Adrenal gland (tissue), 12 donors: Measurements from ENCODE around the gene IFNL3. TPM values are rescaled to one million over a fixed set of nuclear protein-coding genes. Genes with fewer than 3 reads are reported as not detected.
"Not testable (repeated sequence)": the region's sequence is repeated elsewhere in the genome, so short reads cannot be mapped to it uniquely, and the experiment has no call there.

Source experiments
- DNase-seq, 7 donors: peaks; one replicate each; pipeline ENCODE4 v3.0.0-alpha.2; 2019 to 2020
- H3K27ac ChIP-seq, 5 donors: fragments of 200-600 bp; sonication (generic) in 4 of 5; 1 replicate in 3 of 5; 2 replicates in 2 of 5; pipeline versions ENCODE4 v1.5.1 to v1.8.0; 2016 to 2020; ENCODE audit warnings: mild to moderate bottlenecking in 1 of 5
- H3K27me3 ChIP-seq: fragments of 200-600 bp; 2 replicates; pipeline ENCODE4 v1.8.0; 2021
- H3K36me3 ChIP-seq, 2 donors: fragments of 200-600 bp; replicated peaks in 1 of 2; 1 replicate in 1 of 2; 2 replicates in 1 of 2; pipeline versions ENCODE4 v1.5.1 to v1.8.0; 2018 to 2022
- H3K4me1 ChIP-seq, 2 donors: fragments of 200-600 bp; replicated peaks in 1 of 2; 1 replicate in 1 of 2; 2 replicates in 1 of 2; pipeline versions ENCODE4 v1.5.1 to v1.8.0; 2018 to 2021
- H3K4me3 ChIP-seq, 4 donors: fragments of 200-600 bp; sonication (generic) in 3 of 4; one replicate each; pipeline ENCODE4 v1.5.1; 2016 to 2018
- H3K9me3 ChIP-seq, 3 donors: fragments of 200-600 bp; sonication (generic) in 1 of 3; replicated peaks in 1 of 3; 1 replicate in 2 of 3; 2 replicates in 1 of 3; pipeline versions ENCODE4 v1.5.1 to v1.8.0; 2016 to 2021
- POLR2A ChIP-seq, 2 donors: fragments of 450-650 bp; IDR thresholded peaks; one replicate each; pipeline ENCODE4 v1.6.1; 2017; ENCODE audit warnings: antibody characterized with exemption in 2 of 2, mild to moderate bottlenecking in 2 of 2, moderate library complexity in 1 of 2
- WGBS, 4 donors: extraction: QIAGEN DNeasy Blood & Tissue Kit in 2 of 4; methylation state at CpG; one replicate each; pipeline versions ENCODE4 v1.1.5 to v1.1.7; 2013 to 2017; 5-methylcytosine and 5-hydroxymethylcytosine counted together
- intact Hi-C, 2 donors: fragments of 100-400 bp; cut with DNase I; formaldehyde crosslinking; loops; one replicate each; pipeline versions ENCODE4 v1.14.1 to v1.15.0; 2022 to 2023
- polyA plus RNA-seq, 3 donors: library from polyadenylated mRNA; stranded (reverse); fragments of 200-250 nt in 2 of 3; fragments of 350-450 nt in 1 of 3; fragmentation: Illumina TruSeq in 1 of 3; extraction: RNeasy Lipid Tissue Mini Kit (QIAGEN cat#74804) in 1 of 3; gene quantifications; one replicate each; pipeline ENCODE4 v1.2.3, GENCODE V29; 2013 to 2014
- total RNA-seq, 9 donors: library from RNA; depleted of rRNA in 4 of 9; stranded (reverse); fragments of >200 nt in 4 of 9; fragments of 120-200 nt in 1 of 9; fragmentation: NEBNext Ultra II Directional in 1 of 9; extraction: Animal tissue kit (Norgen Biotek cat#: 25700) in 1 of 9; gene quantifications; one replicate each; pipeline versions ENCODE4 v1.1.0 to v1.2.4, GENCODE V29; 2013 to 2023
- TF ChIP-seq, protein P1 (sequence below), 6 experiments: fragments of 450-650 bp in 4 of 6; fragments of 200-600 bp in 2 of 6; sonication (generic) in 1 of 6; IDR thresholded peaks; 1 replicate in 5 of 6; 2 replicates in 1 of 6; pipeline versions ENCODE4 v1.5.1 to v1.8.0; 2016 to 2021; ENCODE audit warnings: antibody characterized with exemption in 6 of 6, mild to moderate bottlenecking in 2 of 6, moderate library complexity in 1 of 6
- donor health status: healthy with polysubstance abuse.
- donor health status: Bipolar disorder and iron deficiency.
- donor health status: DM: yes; HTN: yes; CAD: no.
- donor health status: DM: no; HTN: no; CAD: no.
- donor health status: DM: no; HTN: no; CAD: no.
- donor health status: DM: yes; HTN: yes; CAD: no.

The IFNL3 gene
- total and polyA plus RNA-seq, 12 donors = not detected

DNA sequence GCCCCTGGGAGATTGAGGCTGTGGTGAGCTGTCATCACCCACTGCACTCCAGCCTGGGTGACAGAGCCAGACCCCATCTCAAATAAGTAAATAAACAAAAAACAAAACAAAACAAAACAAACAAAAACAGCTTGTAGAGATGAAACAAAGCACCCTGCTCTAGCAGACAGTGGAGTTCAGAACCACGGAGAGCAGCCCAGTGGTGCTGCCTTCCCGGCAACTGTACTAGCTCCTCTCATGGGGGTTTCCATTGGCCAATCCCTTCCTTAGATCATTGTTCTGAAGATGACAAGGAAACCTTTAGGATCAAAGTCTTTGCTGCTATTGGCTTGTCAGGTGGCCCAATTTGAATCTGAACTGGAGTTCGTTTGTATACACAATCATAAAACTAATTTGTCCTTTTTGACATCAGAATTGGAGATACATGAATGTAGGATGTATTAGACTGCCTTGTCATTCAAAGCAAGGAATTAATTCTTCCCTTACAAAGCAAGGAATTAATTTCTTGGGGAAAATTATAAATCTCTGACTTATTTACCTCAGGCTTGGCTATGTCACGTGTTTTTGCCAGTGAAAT is 21.0 kb downstream of the IFNL3 start:
- intact Hi-C loops = no loop called here
- Histone ChIP-seq H3K4me1 (no peaks in the 10 kb centered on the region), H3K9me3 (no peaks in the 10 kb centered on the region), H3K36me3 (no peaks in the 10 kb centered on the region), H3K4me3 (no peak overlapping the region), H3K27ac (no peak overlapping the region), H3K27me3 (no peaks in the 10 kb centered on the region)
- TF ChIP-seq, protein P1, sequence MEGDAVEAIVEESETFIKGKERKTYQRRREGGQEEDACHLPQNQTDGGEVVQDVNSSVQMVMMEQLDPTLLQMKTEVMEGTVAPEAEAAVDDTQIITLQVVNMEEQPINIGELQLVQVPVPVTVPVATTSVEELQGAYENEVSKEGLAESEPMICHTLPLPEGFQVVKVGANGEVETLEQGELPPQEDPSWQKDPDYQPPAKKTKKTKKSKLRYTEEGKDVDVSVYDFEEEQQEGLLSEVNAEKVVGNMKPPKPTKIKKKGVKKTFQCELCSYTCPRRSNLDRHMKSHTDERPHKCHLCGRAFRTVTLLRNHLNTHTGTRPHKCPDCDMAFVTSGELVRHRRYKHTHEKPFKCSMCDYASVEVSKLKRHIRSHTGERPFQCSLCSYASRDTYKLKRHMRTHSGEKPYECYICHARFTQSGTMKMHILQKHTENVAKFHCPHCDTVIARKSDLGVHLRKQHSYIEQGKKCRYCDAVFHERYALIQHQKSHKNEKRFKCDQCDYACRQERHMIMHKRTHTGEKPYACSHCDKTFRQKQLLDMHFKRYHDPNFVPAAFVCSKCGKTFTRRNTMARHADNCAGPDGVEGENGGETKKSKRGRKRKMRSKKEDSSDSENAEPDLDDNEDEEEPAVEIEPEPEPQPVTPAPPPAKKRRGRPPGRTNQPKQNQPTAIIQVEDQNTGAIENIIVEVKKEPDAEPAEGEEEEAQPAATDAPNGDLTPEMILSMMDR (IDR thresholded peaks at IDR 0.05) = no peak
- no peak for TF ChIP-seq POLR2A (IDR thresholded peaks at IDR 0.05)
- 21 to 35% (median 24%) methylated on average over 4 of the region's 4 CpGs for WGBS, 4 donors
- DNase-seq = no peak

- H3K27ac ChIP-seq, H3K9me3 ChIP-seq, H3K27me3 ChIP-seq, H3K4me1 ChIP-seq, intact Hi-C loops, H3K36me3 ChIP-seq, DNase-seq, H3K4me3 ChIP-seq: not testable (repeated sequence)
- WGBS, 4 donors = 62 to 66% (median 63%) methylated on average over 10 of the region's 10 CpGs
Observed at GRCh38 chr19:39219108-39219507, 25.7 kb downstream of the IFNL3 start.

DNA sequence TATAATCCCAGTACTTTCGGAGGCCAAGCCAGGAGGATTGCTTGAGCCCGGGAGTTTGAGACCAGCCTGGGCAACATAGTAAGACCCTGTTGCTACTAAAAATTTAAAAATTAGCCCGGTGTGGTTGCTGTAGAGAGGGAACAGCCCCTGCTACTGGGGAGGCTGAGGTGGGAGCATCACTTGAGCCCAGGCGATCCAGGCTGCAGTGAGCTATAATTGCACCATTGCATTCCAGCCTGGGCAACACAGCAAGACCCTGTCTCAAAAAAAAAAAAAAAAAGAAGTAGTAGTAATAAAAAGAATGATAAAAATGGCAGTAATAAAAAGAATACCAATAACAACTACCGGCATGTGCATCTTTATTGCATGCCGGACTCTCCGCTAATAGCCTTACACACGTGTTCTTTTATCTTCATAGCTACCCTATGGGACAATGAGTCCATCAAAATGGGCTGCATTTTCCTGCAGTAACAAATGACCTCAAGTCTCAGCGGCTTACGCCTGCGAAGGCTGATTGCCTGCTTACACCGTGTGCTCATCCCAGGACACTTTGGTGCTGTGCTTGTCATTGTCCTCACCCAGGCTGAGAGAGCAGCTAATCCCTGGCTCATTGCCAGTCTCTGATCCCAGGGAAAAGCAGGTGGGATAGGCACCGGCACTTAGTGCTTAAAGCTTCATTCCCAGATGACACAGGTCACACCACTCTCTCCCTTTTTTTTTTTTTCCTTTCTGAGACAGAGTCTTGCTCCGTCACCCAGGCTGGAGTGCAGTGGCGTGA is 26.4 kb downstream of the IFNL3 start:
- Histone ChIP-seq H3K4me3 (no peak overlapping the region), H3K27ac (peak overlapping the region in 1 of 5 donors; percentile 7), H3K9me3 (no peaks in the 10 kb centered on the region), H3K36me3 (no peaks in the 10 kb centered on the region), H3K4me1 (no peaks in the 10 kb centered on the region), H3K27me3 (peaks cover 4% of the 10 kb centered on the region)
- no peak for DNase-seq
- WGBS, 4 donors = 85 to 89% (median 87%) methylated on average over 12 to 15 of the region's 15 CpGs
- TF ChIP-seq, protein P1 (IDR thresholded peaks at IDR 0.05) = no peak
- TF ChIP-seq POLR2A (IDR thresholded peaks at IDR 0.05) = no peak
- intact Hi-C loops = no loop called here

- no peak for TF ChIP-seq POLR2A (IDR thresholded peaks at IDR 0.05)
- TF ChIP-seq, protein P1 (IDR thresholded peaks at IDR 0.05) = no peak
- H3K9me3 ChIP-seq = no peaks in the 10 kb centered on the region
- peaks cover 4% of the 10 kb centered on the region for H3K27me3 ChIP-seq
- no peaks in the 10 kb centered on the region for H3K36me3 ChIP-seq
- H3K4me1 ChIP-seq = no peaks in the 10 kb centered on the region
- intact Hi-C loops = no loop called here
- WGBS, 4 donors = 78 to 86% (median 83%) methylated on average over 5 of the region's 5 CpGs
- H3K27ac ChIP-seq = no peak overlapping the region
- H3K4me3 ChIP-seq = no peak overlapping the region
- no peak for DNase-seq
Observed at GRCh38 chr19:39217094-39217493, 27.7 kb downstream of the IFNL3 start.

DNA sequence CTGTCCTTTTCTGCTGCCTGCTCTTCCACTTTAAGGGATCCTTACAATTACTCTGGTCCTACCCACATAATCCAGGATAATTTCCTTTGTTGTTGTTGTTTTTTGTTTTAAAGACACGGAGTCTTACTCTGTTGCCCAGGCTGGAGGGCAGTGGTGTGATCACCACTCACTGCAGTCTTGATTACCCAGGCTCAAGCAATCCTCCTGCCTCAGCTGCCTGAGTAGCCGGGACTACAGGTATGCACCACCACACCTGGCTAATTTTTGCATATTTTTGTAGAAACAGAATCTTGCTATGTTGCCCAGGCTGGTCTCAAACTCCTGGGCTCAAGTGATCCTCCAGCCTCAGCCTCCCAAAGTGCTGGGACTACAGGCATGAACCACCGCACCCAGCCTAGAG is 29.5 kb downstream of the IFNL3 start:
- H3K4me1 ChIP-seq, H3K27me3 ChIP-seq, H3K4me3 ChIP-seq, H3K36me3 ChIP-seq, H3K9me3 ChIP-seq, DNase-seq, intact Hi-C loops, H3K27ac ChIP-seq: not testable (repeated sequence)
- WGBS, 4 donors = 89 to 95% (median 92%) methylated on average over 3 of the region's 3 CpGs
